MM.1S (cell line): ENCODE measurements around the gene HORMAD2.

Source experiments
- CTCF ChIP-seq: fragments of 300-600 bp; sonication (generic); IDR thresholded peaks from 2 replicates; pipeline ENCODE4 v1.5.1; 2016; ENCODE audit warnings: antibody characterized with exemption, low read length, mixed read lengths
- EZH2phosphoT487 ChIP-seq: fragments of 300-600 bp; sonication (generic); IDR thresholded peaks from 2 replicates; pipeline ENCODE4 v1.6.1; 2018; ENCODE audit warnings: antibody characterized with exemption, low read length

- no peak for TF ChIP-seq CTCF
- TF ChIP-seq EZH2phosphoT487: no peak
Measured at GRCh38 chr22:30114361-30114760, 34.1 kb downstream of the HORMAD2 start.
